HepG2 (cell line): Measurements from ENCODE around the gene PRKAR1B. TPM values are rescaled to one million over a fixed set of nuclear protein-coding genes. Genes with fewer than 3 reads are reported as not detected.

Experiments
- BRD4 ChIP-seq: sonication (generic); formaldehyde crosslinking; IDR thresholded peaks from 2 replicates; pipeline ENCODE4 v1.4.0; 2020; ENCODE audit warnings: missing genetic modification reagents
- CREBL2 ChIP-seq: sonication (generic); formaldehyde crosslinking; IDR thresholded peaks from 2 replicates; pipeline ENCODE4 v1.8.1; 2023; ENCODE audit warnings: missing genetic modification reagents, mild to moderate bottlenecking, borderline replicate concordance
- CSRNP1 ChIP-seq: sonication (generic); formaldehyde crosslinking; IDR thresholded peaks from 2 replicates; pipeline ENCODE4 v1.8.1; 2023; ENCODE audit warnings: mild to moderate bottlenecking, missing genetic modification reagents
- ELK4 ChIP-seq: sonication (generic); formaldehyde crosslinking; IDR thresholded peaks from 2 replicates; pipeline ENCODE4 v1.9.0; 2021; ENCODE audit warnings: missing genetic modification reagents, borderline replicate concordance
- GLMP ChIP-seq: sonication (generic); formaldehyde crosslinking; IDR thresholded peaks from 2 replicates; pipeline ENCODE4 v1.9.0; 2021; ENCODE audit warnings: missing genetic modification reagents, mild to moderate bottlenecking, borderline replicate concordance
- HES4 ChIP-seq: sonication (generic); formaldehyde crosslinking; IDR thresholded peaks from 2 replicates; pipeline ENCODE4 v1.9.0; 2021; ENCODE audit warnings: mild to moderate bottlenecking, missing genetic modification reagents, borderline replicate concordance
- KLF12 ChIP-seq: sonication (generic); formaldehyde crosslinking; IDR thresholded peaks from 2 replicates; pipeline ENCODE4 v1.4.0; 2020; ENCODE audit warnings: missing genetic modification reagents, borderline replicate concordance
- KMT2B ChIP-seq: IDR thresholded peaks from 2 replicates; pipeline ENCODE4 v1.6.1; 2016; ENCODE audit warnings: missing genetic modification reagents, missing compliant biosample characterization
- MEF2D ChIP-seq: sonication (generic); formaldehyde crosslinking; IDR thresholded peaks from 2 replicates; pipeline ENCODE4 v1.5.1; 2020; ENCODE audit warnings: mild to moderate bottlenecking, missing genetic modification reagents
- NFRKB ChIP-seq: fragments of 450-650 bp; IDR thresholded peaks from 2 replicates; pipeline ENCODE4 v1.6.1; 2017
- NR0B2 ChIP-seq: sonication (generic); formaldehyde crosslinking; IDR thresholded peaks from 2 replicates; pipeline ENCODE4 v1.4.0; 2020; ENCODE audit warnings: mild to moderate bottlenecking, missing genetic modification reagents
- NRL ChIP-seq: sonication (generic); formaldehyde crosslinking; IDR thresholded peaks from 2 replicates; pipeline ENCODE4 v1.5.0; 2020; ENCODE audit warnings: missing genetic modification reagents, mild to moderate bottlenecking, moderate library complexity, borderline replicate concordance
- PRDM15 ChIP-seq: sonication (generic); formaldehyde crosslinking; IDR thresholded peaks from 2 replicates; pipeline ENCODE4 v1.4.0; 2020; ENCODE audit warnings: missing genetic modification reagents
- PRPF4 ChIP-seq: fragments of 200-400 bp; formaldehyde crosslinking; IDR thresholded peaks from 2 replicates; pipeline ENCODE4 v1.6.1; 2016; ENCODE audit warnings: low read length, low read depth; ENCODE audit not compliant: poor library complexity, severe bottlenecking
- SAFB2 ChIP-seq: sonication (generic); formaldehyde crosslinking; IDR thresholded peaks from 2 replicates; pipeline ENCODE4 v1.5.1; 2020; ENCODE audit warnings: missing genetic modification reagents, low read depth, mild to moderate bottlenecking, borderline replicate concordance
- ZBTB20 ChIP-seq: sonication (generic); formaldehyde crosslinking; IDR thresholded peaks from 2 replicates; pipeline ENCODE4 v1.8.1; 2023; ENCODE audit warnings: missing genetic modification reagents, low read depth, mild to moderate bottlenecking, borderline replicate concordance
- ZBTB21 ChIP-seq: sonication (generic); formaldehyde crosslinking; IDR thresholded peaks from 2 replicates; pipeline ENCODE4 v1.4.0; 2020; ENCODE audit warnings: missing genetic modification reagents
- ZNF567 ChIP-seq: sonication (generic); formaldehyde crosslinking; IDR thresholded peaks from 2 replicates; pipeline ENCODE4 v1.8.1; 2023; ENCODE audit warnings: mild to moderate bottlenecking, missing genetic modification reagents, borderline replicate concordance
- polyA plus RNA-seq, 8 experiments: library from polyadenylated mRNA; depleted of rRNA in 3 of 8; stranded (reverse) in 7 of 8; unstranded in 1 of 8; fragments of >200 nt; fragmentation: Illumina TruSeq in 4 of 8; extraction: Trizol in 4 of 8; gene quantifications; 2 replicates each; pipeline versions ENCODE4 v1.2.1 to v1.2.3, GENCODE V29; 2011 to 2016; ENCODE audit warnings: low read depth in 4 of 8, missing spikeins in 1 of 8, mixed read lengths in 1 of 8; ENCODE audit not compliant: insufficient read depth in 1 of 8
- total RNA-seq, 5 experiments: library from RNA; depleted of rRNA; stranded (reverse); fragments of >200 nt; fragmentation: Illumina TruSeq; extraction: Trizol; gene quantifications; 2 replicates each; pipeline ENCODE4 v1.2.3, GENCODE V29; 2016; ENCODE audit warnings: low read depth in 1 of 5

PRKAR1B gene
- total and polyA plus RNA-seq, 2 of the 13 experiments (the other 11 are each of a cell fraction or from before 2014, with no cell fraction given): 7.9 to 28.2 TPM

- TF ChIP-seq ELK4 (no peak), PRDM15 (CRISPR knock-in tag) (no peak), NFRKB (no peak), PRPF4 (no peak), NRL (CRISPR knock-in tag) (no peak), HES4 (CRISPR knock-in tag) (no peak), ZBTB21 (CRISPR knock-in tag) (no peak), MEF2D (CRISPR knock-in tag) (no peak; the same call in 1 of the 2 replicates), KMT2B (CRISPR knock-in tag) (no peak), ZBTB20 (CRISPR knock-in tag) (peak; percentile 18; the same call in 1 of the 2 replicates), KLF12 (no peak; the same call in 1 of the 2 replicates), GLMP (no peak), CSRNP1 (CRISPR knock-in tag) (no peak), NR0B2 (CRISPR knock-in tag) (no peak), ZNF567 (CRISPR knock-in tag) (no peak), CREBL2 (CRISPR knock-in tag) (no peak), SAFB2 (CRISPR knock-in tag) (no peak), BRD4 (0 out of 2 replicates have a peak, but pooled peaks have one; percentile 26)
Measured at GRCh38 chr7:617614-618538, 109.2 kb downstream of the PRKAR1B start (continued).
